C4-2B (cell line): ENCODE measurements around the gene OTUD1.

Source experiments
- ZFX ChIP-seq: fragments of 450-650 bp; IDR thresholded peaks from 2 replicates; pipeline ENCODE4 v1.6.1; 2017
- TF ChIP-seq, protein P1 (sequence below): fragments of 450-650 bp; conservative IDR thresholded peaks from 2 replicates; pipeline ENCODE4 v1.5.1; 2017; ENCODE audit warnings: mild to moderate bottlenecking

GRCh38 chr10:23404461-23404980 is 34.4 kb upstream of the OTUD1 start:
- TF ChIP-seq, protein P1, sequence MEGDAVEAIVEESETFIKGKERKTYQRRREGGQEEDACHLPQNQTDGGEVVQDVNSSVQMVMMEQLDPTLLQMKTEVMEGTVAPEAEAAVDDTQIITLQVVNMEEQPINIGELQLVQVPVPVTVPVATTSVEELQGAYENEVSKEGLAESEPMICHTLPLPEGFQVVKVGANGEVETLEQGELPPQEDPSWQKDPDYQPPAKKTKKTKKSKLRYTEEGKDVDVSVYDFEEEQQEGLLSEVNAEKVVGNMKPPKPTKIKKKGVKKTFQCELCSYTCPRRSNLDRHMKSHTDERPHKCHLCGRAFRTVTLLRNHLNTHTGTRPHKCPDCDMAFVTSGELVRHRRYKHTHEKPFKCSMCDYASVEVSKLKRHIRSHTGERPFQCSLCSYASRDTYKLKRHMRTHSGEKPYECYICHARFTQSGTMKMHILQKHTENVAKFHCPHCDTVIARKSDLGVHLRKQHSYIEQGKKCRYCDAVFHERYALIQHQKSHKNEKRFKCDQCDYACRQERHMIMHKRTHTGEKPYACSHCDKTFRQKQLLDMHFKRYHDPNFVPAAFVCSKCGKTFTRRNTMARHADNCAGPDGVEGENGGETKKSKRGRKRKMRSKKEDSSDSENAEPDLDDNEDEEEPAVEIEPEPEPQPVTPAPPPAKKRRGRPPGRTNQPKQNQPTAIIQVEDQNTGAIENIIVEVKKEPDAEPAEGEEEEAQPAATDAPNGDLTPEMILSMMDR = no peak
- no peak for TF ChIP-seq ZFX
